Measurements from ENCODE around the gene GABRR2.

GABRR2 gene

DNA sequence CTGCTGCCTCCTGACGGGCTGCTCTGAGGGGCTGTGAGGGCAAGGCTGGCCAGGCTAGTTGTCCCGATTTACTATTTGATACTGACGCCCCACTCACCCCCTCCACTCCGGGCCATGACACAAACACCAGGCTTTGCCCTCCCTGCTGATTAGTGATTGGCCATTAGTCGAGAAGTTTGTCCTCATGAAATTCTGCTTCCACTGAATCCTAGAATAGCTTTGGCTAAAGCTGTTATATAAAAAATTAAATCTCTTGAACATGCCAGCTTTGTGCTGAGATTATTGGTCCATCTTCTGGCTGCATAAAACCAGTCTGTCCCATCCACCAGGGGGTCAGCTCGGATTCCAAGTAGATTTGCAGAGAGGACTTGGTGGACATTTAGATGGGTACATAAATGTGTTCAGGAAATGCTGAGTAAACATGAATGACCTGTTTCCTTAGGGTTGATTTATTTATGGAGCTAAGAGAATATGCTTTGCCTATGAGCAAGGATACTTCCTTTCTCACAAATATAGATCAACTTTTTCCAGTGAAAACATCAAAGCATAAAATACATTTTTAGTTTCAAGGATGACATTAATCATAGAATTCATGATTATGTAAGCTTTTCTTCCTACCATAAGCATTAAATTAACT is at the start of gene GABRR2:
GABRR2 (minus strand) TSS at position 51 of the 637 bp plus-strand sequence. CDS start 134 bp downstream, outside the sequence.
- DNase-seq = no peak

DNA sequence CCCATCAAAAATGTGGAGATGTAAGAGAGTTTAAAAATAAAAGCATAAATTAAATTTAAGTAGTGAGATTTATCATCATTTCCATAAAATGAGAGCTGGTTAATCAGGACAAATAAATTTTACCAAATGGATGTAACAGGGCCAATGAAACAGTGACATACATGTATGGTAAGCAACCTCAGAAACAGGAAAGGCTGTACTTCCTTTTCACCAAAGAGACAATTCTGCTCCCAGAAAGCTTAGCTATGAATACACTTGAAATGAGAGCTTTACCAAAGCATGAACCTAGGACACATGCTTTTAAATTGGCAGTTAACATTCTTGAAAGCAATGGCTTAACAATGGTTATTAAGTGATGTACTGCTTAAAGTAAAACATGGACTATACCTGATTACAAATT is 49.5 kb upstream of the GABRR2 start:
- no peak for DNase-seq

- DNase-seq = no peak
Observed at GRCh38 chr6:89361171-89361570, 46.1 kb upstream of the GABRR2 start.

GRCh38 chr6:89360415-89360999 is 45.4 kb upstream of the GABRR2 start:
- DNase-seq = no peak

DNA sequence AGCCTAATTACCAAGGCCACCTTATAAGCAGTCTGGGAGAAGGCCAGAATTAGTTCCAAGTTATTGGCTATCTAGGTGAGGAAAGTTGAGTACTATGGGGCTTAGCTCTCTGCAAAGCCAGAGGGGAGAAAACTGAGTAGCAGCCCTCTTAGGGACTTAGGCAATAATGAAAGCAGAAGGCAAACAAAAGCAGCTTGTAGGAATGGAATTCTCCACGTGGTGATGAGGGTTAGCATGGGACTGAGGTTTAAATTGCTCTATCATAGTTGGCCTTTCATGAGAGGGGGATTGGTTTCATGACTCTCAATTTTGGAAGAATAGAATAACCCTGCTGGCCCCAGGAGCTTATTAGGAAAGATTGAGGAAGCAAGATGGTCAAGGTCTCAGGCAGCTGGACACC is 44.5 kb upstream of the GABRR2 start:
- no peak for DNase-seq

DNA sequence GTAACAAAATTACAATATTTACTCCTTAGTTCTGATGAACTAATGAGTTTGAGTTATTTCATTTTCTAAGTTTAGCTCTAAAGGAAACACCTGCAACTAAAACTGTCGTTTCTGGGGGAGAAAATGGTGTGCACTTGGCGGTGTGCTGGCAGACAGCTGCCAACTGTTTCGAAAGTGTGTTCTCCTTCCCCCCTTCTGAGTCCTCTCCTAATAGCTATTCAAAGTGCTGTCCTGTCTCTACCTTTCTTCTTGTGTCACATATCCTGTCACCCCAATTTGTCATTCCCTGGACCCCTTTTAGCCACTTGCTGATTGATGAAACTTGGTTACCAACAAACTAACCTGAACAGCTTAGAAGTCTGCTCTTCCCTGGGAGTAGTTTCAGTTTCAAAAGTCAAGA is 42.3 kb upstream of the GABRR2 start:
- DNase-seq = no peak

DNA sequence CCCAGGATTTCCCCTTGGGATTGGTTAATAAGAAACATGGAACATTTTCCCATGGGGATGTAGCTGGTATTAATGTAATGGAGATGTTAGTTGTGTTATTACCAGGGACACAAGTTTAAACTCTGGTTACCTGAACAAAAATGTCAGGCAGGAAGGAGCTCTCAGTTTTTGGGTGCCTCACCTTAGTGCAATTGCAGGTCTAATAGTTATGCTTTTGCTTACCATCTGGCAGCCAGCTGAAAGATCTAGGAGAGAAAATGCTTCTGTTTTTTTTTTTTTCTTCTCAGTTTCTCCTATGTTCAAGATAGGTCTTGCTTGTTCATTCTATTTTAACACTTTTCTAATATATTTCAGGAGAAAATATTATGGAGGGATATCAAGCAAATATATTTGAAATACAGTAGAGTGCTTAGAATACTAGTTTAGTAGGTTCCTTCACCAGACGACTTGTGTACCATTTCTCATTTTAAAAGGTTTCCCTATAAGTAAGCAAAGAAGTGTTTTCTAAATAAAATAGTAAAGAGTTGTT is 41.6 kb upstream of the GABRR2 start:
- DNase-seq = no peak

- DNase-seq = no peak
Observed at GRCh38 chr6:89355511-89356194, 40.6 kb upstream of the GABRR2 start.

GRCh38 chr6:89353702-89354392 is 38.7 kb upstream of the GABRR2 start:
- no peak for DNase-seq

- DNase-seq = peak; percentile 27
Observed at GRCh38 chr6:89353118-89353556, 38.0 kb upstream of the GABRR2 start.

DNA sequence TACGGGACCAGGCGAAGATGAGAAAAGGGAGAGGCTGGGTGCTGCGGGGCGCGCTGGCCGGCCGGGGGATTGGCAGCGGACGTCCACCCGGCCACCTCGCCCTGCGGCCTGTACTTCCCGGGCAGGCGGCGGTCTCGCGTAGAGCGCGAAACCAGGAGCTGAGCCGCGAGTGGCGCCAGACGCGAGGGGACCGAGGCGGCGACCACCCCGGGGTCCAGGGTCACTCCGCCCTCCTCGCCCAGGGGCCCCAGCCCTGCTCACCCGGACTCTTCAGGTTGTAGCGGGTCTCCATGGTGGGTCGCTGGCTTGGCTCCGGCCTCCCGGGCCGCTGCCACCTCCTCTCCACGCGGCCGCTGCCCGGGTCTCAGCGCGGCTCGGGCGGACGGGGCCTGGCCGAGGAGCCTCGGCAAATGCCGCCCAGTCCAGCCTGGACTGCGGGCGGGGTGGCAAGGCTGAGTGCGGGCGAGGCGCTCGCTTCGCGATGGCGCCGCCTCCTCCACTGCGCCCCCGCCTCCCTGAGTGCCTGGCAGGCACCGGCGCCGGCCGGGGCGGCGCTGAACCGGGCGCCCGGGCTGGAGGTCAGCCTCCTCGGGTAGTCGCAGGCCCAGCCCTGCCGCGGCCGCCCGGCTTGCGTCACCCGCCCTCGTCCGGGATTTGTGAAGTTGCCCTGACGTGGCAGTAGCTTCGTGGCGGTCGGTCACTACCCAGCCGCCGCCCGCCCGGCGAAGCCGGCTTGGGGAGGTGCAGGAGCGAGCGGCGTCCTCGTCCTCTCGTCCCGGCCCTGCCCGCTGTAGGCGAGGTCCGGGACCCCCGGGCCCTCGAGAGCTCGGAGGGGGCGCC is 37.4 kb upstream of the GABRR2 start, which contains the start of gene UBE2J1:
UBE2J1 (minus strand) TSS at position 445 of the 840 bp plus-strand sequence; CDS start at position 292, 153 bp downstream.
- DNase-seq = peak; percentile 78

- no peak for DNase-seq
Observed at GRCh38 chr6:89351671-89352277, 36.7 kb upstream of the GABRR2 start.

- DNase-seq = no peak
Observed at GRCh38 chr6:89350281-89350966, 35.3 kb upstream of the GABRR2 start.

DNA sequence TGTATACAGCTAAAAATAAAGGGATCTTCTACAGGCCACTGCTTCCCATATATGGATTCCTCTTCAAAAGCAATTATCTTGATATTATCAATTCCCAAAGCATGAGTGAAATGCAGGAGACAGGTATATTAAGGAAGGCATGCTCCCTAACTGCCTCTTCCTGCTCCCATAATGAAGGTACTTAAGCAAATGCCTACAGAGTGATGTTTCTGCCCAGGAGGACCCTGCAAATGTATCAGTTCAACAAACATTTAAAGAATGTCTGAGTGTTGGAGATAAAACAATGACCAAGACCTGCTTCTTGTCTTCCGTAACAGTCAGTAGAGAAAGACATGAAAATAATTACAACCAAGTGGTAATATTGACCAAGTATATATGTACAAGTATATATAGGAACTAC is 33.3 kb upstream of the GABRR2 start:
- no peak for DNase-seq

GRCh38 chr6:89347825-89348224 is 32.7 kb upstream of the GABRR2 start:
- DNase-seq = no peak

GRCh38 chr6:89346433-89346832 is 31.3 kb upstream of the GABRR2 start:
- no peak for DNase-seq

DNA sequence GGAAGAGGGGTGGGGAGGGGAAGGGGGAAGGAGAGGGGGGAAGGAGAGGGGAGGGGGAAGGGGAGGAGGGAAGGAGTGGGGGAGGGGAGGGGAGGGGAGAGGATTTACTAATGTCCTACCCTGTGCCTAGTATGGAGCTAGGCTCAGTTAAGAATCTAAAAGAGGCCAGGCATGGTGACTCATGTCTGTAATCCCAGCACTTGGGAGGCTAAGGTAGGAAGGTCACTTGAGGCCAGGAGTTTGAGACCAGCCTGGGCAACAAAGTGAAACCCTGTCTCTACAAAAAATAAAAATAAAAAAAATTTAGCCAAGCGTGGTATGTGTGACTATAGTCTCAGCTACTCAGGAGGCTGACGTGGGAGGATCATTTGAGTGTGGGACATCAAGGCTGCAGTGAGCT is 24.5 kb upstream of the GABRR2 start:
- no peak for DNase-seq

GRCh38 chr6:89335164-89335563 is 20.1 kb upstream of the GABRR2 start:
- no peak for DNase-seq

GRCh38 chr6:89330910-89331309 is 15.8 kb upstream of the GABRR2 start:
- DNase-seq = no peak

GRCh38 chr6:89328976-89329375 is 13.9 kb upstream of the GABRR2 start:
- DNase-seq = no peak

- DNase-seq = no peak
Observed at GRCh38 chr6:89324304-89324703, 9.2 kb upstream of the GABRR2 start.

Data from activated T-cell treated with anti-CD3 and anti-CD28 coated beads, Interleukin-2, amount 50 U/mL, for 1 hour (primary cell).